KBM-7 (cell line): ENCODE results near the gene FBN2.
"Not testable (repeated sequence)": the region's sequence is repeated elsewhere in the genome, so short reads cannot be mapped to it uniquely, and the experiment has no call there.

Experiments used
- DNase-seq: peaks from one replicate; pipeline ENCODE4 v3.0.0-alpha.2; 2015
- in situ Hi-C: fragments of 300-500 bp; cut with MboI; formaldehyde crosslinking; loops from 2 replicates; pipeline ENCODE4 v1.14.3; 2020; ENCODE audit warnings: low sequenced_read_pairs, low pct_unique_long_range_greater_than_20kb, mixed read lengths

The FBN2 gene

DNA sequence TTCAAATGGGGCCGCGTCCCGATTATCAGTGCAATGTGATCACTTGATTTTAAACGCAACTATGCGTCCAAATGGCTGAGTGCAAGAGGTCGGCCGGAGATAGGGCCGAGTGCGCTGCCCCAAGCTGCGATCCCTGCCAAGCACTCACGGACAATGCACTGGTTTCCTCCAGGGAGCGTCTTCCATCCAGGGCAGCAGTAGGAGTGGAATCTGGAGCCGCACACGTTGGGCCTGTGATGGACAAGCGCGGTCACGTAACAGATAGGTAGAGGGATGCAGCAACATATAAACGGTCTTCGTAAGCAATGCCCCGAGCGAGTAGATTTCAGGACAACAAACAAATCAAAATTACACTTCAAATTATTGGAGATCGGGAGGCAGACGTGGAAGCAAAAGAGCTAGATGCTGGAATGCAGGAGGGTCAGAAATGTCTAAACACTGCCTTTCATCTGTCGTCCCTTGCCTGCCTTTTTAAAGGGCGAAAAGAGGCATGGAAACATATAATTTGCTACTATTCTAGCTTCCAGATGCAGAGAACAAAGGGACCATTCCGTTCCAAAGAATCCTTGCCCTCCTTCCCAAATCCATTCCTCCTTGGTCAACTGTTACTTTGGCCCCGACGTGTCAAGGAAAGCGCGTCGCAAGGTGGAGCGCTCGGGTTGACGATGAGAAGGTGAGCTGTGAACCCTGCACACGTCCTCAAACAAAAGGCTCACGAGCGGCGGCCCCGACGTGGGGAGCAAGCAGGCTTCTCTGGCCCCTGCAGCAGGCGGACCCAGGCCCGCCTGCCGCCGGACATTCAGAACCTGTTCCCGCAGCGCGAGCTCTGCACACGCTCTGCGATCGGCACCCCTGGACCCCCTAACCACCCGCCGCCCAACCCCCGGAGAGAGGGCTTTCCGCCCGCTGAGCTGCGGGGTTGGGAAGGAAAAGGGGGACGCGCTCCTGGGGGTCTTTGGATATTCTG is 1.5 kb downstream of the FBN2 start:
- in situ Hi-C loops: no loop called here
- DNase-seq: peak; percentile 19

DNA sequence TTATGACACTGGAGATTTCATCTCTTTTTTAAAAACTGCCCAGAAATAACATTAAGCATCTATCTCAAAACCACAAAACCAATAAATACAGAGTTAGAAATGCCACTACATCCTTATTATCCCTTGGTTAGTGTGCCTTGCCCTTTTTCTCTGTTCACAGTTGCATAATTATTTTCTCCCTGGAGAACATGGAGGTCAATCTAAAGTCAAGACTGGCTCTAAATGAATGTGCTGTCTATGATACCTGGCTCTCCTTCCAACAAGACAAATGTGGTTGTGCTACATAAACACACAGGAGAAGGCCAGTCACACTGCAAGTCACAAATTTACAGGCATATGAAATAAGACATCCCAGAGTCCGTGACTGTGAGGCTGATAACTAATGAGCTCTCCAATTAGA is 2.8 kb downstream of the FBN2 start:
- in situ Hi-C loops: no loop called here
- no peak for DNase-seq

GRCh38 chr5:128534726-128535125 is 3.3 kb downstream of the FBN2 start:
- no peak for DNase-seq
- in situ Hi-C loops: no loop called here

DNA sequence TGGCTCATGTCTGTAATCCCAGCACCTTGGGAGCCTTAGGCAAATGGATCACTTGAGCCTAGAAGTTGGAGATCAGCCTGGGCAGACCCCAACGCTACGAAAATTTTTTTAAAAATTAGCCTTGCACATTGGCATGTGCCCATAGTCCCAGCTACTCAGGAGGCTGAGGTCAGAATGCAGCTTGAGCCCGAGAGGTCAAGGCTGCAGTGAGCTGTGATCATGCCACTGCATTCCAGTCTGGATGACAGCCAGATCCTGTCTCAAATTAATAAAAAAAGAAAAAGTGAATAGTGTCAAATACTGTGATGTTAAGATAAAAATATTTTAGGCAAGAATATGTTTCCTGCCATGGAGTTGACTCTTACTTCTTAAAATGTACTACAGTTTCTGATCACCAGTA is 5.3 kb downstream of the FBN2 start:
- in situ Hi-C loops: no loop called here
- DNase-seq: no peak

GRCh38 chr5:128532127-128532526 is 5.9 kb downstream of the FBN2 start:
- no peak for DNase-seq
- in situ Hi-C loops: no loop called here

- no peak for DNase-seq
- in situ Hi-C loops: no loop called here
Measured at GRCh38 chr5:128528637-128529255, 9.3 kb downstream of the FBN2 start.

DNA sequence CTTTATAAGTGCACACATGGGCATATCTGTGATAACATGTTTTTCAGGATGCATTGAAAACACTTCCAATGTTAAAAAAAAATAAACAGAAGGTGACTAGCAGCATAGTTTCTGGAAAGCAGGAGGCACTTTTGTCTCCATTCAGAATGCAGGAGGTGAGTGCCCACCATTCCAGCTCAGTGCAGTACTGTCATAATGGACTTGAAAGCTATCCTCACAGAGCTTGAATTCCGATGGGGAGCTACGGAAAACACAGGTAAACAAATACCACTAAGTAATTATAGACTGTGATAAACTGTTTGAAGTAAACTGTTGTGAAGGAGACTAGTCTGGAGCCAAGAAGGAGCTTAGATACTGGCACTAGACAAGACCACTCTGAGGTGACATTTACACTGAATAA is 9.9 kb downstream of the FBN2 start:
- no peak for DNase-seq
- in situ Hi-C loops: no loop called here

GRCh38 chr5:128527077-128527476 is 11.0 kb downstream of the FBN2 start:
- in situ Hi-C loops: no loop called here
- no peak for DNase-seq

DNA sequence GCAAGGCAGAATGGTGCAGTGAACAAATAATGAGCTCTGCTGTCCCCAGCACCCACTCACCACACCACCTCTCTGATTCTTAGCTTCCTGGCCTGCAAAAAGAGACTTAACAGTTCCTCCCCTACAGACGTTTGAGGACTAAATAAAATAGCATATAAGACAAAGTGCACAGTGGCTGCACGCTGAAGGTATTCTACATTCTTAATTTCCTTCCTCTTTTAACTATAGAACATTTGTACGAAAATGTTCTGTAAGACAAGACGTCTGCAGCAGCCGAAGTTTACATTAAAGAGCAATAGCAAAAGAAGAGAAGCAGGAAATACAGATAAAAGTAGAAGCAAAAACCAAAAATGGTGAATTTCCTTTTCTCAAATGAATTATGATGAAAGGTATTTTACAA is 15.7 kb downstream of the FBN2 start:
- DNase-seq: peak; percentile 59
- in situ Hi-C loops: loop anchor here (25.0 kb wide), 1 partner anchor 310 kb away; no protein-coding TSS in a partner anchor

DNA sequence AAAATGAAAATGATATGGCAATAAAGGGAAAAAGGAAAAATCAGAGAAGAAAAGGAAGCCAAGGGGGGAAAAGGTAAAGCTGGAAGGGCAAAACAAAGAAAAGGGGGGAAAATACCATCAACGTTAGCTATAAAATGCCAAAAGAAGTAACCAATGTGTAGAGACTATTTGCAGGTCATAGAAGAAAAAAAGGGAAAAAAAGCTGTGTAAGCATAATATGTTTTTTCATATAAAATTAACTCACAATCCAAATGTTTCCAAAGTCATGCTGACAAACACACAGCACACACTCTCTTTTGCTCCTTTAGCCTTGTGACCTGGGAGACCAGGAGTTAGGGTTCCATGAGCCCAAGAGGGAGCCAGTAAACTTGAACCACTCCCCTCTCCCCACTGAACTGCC is 18.2 kb downstream of the FBN2 start:
- no peak for DNase-seq
- in situ Hi-C loops: loop anchor here (25.0 kb wide), 1 partner anchor 308 kb away; no protein-coding TSS in a partner anchor

GRCh38 chr5:128516978-128517377 is 21.1 kb downstream of the FBN2 start:
- in situ Hi-C loops: loop anchor here (25.0 kb wide), 1 partner anchor 305 kb away; no protein-coding TSS in a partner anchor
- no peak for DNase-seq

DNA sequence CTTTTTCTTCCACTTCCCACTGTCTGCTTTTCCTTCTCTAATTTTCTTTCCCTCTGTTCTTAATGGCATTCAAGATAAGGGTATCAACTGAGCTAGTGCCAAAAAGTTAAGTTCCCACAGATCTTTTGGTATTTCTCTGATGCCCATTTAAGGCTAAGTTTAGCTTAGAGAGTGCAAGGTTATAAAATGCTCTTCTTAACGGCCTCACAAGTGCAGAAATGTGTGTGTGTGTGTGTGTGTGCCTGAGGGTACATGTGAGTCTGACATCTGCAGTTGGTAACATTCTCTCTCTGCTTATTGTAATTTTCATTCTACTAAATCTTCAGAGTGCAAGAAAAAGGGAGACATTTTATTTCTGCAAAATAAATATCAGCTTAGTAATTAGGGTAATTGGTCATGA is 24.2 kb downstream of the FBN2 start:
- DNase-seq: no peak
- in situ Hi-C loops: loop anchor here (25.0 kb wide), 1 partner anchor 302 kb away; no protein-coding TSS in a partner anchor

- in situ Hi-C loops: loop anchor here (25.0 kb wide), 1 partner anchor 301 kb away; no protein-coding TSS in a partner anchor
- DNase-seq: no peak
Measured at GRCh38 chr5:128512894-128513293, 25.2 kb downstream of the FBN2 start.

DNA sequence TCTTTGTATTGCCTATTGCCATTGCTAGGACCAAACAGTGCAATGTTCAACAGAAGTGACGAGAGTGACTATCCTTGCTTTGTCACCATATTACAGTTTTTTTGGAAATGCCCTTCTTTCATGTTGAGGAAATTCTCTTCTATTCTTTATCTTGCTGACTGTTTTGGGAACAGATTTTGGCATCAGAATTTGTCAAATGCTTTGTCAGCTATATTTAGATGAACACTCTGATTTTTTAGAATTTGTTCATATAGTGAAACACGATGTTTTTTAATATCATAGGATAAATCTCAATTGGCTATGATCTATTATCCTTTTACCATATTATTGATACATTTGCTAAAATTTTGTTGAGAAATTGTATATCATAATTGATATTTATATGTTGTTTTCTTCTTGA is 31.4 kb downstream of the FBN2 start:
- in situ Hi-C loops: loop anchor here (25.0 kb wide), 1 partner anchor 294 kb away; no protein-coding TSS in a partner anchor
- DNase-seq: no peak

GRCh38 chr5:128503727-128504126 is 34.3 kb downstream of the FBN2 start:
- in situ Hi-C loops: loop anchor here (25.0 kb wide), 1 partner anchor 291 kb away; no protein-coding TSS in a partner anchor
- not testable (repeated sequence) for DNase-seq

- in situ Hi-C loops: no loop called here
- peak; percentile 14 for DNase-seq
Measured at GRCh38 chr5:128498844-128499455, 39.1 kb downstream of the FBN2 start.

- in situ Hi-C loops: no loop called here
- DNase-seq: no peak
Measured at GRCh38 chr5:128494516-128494915, 43.5 kb downstream of the FBN2 start.

DNA sequence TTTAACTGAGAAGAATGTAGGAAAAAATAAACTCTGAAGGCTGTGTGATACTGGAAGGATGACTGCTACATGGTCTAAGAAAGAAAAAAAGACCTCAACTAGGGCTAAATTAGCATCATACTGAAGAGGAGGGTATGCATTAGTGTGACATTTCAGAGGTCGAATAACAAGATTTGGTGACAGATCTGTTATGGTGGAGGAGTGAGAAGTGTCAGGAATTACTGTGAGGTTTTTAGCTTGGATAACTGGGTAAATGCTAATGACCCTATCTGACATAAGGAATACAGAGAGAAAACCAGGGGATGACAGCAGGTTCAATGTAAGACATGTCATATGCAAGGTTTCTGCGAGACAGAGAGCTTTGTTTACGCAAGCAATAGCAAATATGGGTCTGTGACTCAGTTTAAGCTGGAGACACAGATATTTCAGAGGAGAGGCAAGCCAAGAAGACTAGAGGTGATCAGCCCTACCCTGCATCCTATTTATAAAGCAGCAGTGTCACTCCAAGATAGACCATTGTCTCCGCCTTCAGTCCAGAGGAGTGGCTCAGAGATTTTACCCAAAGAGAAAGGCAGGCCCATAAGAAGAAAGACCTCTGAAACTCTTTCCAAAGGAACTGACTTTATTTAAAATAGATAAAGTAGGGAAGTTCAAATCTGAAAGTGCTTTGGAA is 44.3 kb downstream of the FBN2 start:
- in situ Hi-C loops: no loop called here
- no peak for DNase-seq

- in situ Hi-C loops: no loop called here
- peak; percentile 44 for DNase-seq
Measured at GRCh38 chr5:128491291-128491690, 46.8 kb downstream of the FBN2 start.
